HepG2 (cell line): ENCODE measurements around the gene UQCRC2. TPM values are rescaled to one million over a fixed set of nuclear protein-coding genes. Genes with fewer than 3 reads are reported as not detected.

Source experiments
- HBP1 ChIP-seq: IDR thresholded peaks from 2 replicates; pipeline ENCODE4 v1.6.1; 2016; ENCODE audit warnings: low read depth, control low read depth
- PRDM15 ChIP-seq: sonication (generic); formaldehyde crosslinking; IDR thresholded peaks from 2 replicates; pipeline ENCODE4 v1.4.0; 2020; ENCODE audit warnings: missing genetic modification reagents
- RBFOX2 ChIP-seq: fragments of 200-400 bp; formaldehyde crosslinking; IDR thresholded peaks from 2 replicates; pipeline ENCODE4 v1.6.1; 2017; ENCODE audit warnings: low read depth, mild to moderate bottlenecking, low read length
- RORA ChIP-seq: sonication (generic); formaldehyde crosslinking; IDR thresholded peaks from 2 replicates; pipeline ENCODE4 v1.5.0; 2020; ENCODE audit warnings: mild to moderate bottlenecking, missing genetic modification reagents, moderate library complexity
- SMAD9 ChIP-seq: sonication (generic); formaldehyde crosslinking; IDR thresholded peaks from 2 replicates; pipeline ENCODE4 v1.5.1; 2020; ENCODE audit warnings: mild to moderate bottlenecking, missing genetic modification reagents
- SMARCE1 ChIP-seq: fragments of 450-650 bp; IDR thresholded peaks from 2 replicates; pipeline ENCODE4 v1.6.1; 2017; ENCODE audit warnings: borderline replicate concordance
- TFE3 ChIP-seq: IDR thresholded peaks from 2 replicates; pipeline ENCODE4 v1.6.1; 2016
- ZNF317 ChIP-seq: sonication (generic); formaldehyde crosslinking; IDR thresholded peaks from 2 replicates; pipeline ENCODE4 v1.5.0; 2020; ENCODE audit warnings: mild to moderate bottlenecking, missing genetic modification reagents
- ZNF367 ChIP-seq: sonication (generic); formaldehyde crosslinking; IDR thresholded peaks from 2 replicates; pipeline ENCODE4 v1.4.0; 2020; ENCODE audit warnings: missing genetic modification reagents, borderline replicate concordance
- ZNF431 ChIP-seq: sonication (generic); formaldehyde crosslinking; IDR thresholded peaks from 2 replicates; pipeline ENCODE4 v1.9.0; 2022; ENCODE audit warnings: missing genetic modification reagents, low read depth, mild to moderate bottlenecking, borderline replicate concordance
- ZNF543 ChIP-seq: sonication (generic); formaldehyde crosslinking; IDR thresholded peaks from 2 replicates; pipeline ENCODE4 v1.4.0; 2020; ENCODE audit warnings: mild to moderate bottlenecking, missing genetic modification reagents
- ZNF710 ChIP-seq: sonication (generic); formaldehyde crosslinking; IDR thresholded peaks from 2 replicates; pipeline ENCODE4 v1.5.0; 2020; ENCODE audit warnings: mild to moderate bottlenecking, missing genetic modification reagents, borderline replicate concordance
- polyA plus RNA-seq, 8 experiments: library from polyadenylated mRNA; depleted of rRNA in 3 of 8; stranded (reverse) in 7 of 8; unstranded in 1 of 8; fragments of >200 nt; fragmentation: Illumina TruSeq in 4 of 8; extraction: Trizol in 4 of 8; gene quantifications; 2 replicates each; pipeline versions ENCODE4 v1.2.1 to v1.2.3, GENCODE V29; 2011 to 2016; ENCODE audit warnings: low read depth in 4 of 8, missing spikeins in 1 of 8, mixed read lengths in 1 of 8; ENCODE audit not compliant: insufficient read depth in 1 of 8
- total RNA-seq, 5 experiments: library from RNA; depleted of rRNA; stranded (reverse); fragments of >200 nt; fragmentation: Illumina TruSeq; extraction: Trizol; gene quantifications; 2 replicates each; pipeline ENCODE4 v1.2.3, GENCODE V29; 2016; ENCODE audit warnings: low read depth in 1 of 5

The UQCRC2 gene
- total and polyA plus RNA-seq, 2 of the 13 experiments (the other 11 are each of a cell fraction or from before 2014, with no cell fraction given), result 442 to 536 TPM

GRCh38 chr16:22007509-22008214 lies 54.5 kb downstream of the UQCRC2 start, which contains the start of gene MOSMO (continued):
- TF ChIP-seq ZNF367 (CRISPR knock-in tag), result no peak
- TF ChIP-seq TFE3 (CRISPR knock-in tag), result no peak
- TF ChIP-seq ZNF431, result peak; percentile 71; the same call in 1 of the 2 replicates
- peak; percentile 88 for TF ChIP-seq PRDM15 (CRISPR knock-in tag)
- TF ChIP-seq HBP1 (CRISPR knock-in tag), result peak; percentile 58; the same call in 1 of the 2 replicates
- 0 out of 2 replicates have a peak, but pooled peaks have one; percentile 48 for TF ChIP-seq ZNF543
- peak; percentile 73; the same call in 1 of the 2 replicates for TF ChIP-seq ZNF710 (CRISPR knock-in tag)
- TF ChIP-seq SMARCE1, result no peak
- peak; percentile 90 for TF ChIP-seq RBFOX2
- TF ChIP-seq ZNF317 (CRISPR knock-in tag), result 0 out of 2 replicates have a peak, but pooled peaks have one; percentile 28
- TF ChIP-seq RORA (CRISPR knock-in tag), result peak; percentile 88; the same call in 1 of the 2 replicates
- no peak for TF ChIP-seq SMAD9 (CRISPR knock-in tag)
